ENCODE results near the gene PRDX6.

PRDX6 gene

DNA sequence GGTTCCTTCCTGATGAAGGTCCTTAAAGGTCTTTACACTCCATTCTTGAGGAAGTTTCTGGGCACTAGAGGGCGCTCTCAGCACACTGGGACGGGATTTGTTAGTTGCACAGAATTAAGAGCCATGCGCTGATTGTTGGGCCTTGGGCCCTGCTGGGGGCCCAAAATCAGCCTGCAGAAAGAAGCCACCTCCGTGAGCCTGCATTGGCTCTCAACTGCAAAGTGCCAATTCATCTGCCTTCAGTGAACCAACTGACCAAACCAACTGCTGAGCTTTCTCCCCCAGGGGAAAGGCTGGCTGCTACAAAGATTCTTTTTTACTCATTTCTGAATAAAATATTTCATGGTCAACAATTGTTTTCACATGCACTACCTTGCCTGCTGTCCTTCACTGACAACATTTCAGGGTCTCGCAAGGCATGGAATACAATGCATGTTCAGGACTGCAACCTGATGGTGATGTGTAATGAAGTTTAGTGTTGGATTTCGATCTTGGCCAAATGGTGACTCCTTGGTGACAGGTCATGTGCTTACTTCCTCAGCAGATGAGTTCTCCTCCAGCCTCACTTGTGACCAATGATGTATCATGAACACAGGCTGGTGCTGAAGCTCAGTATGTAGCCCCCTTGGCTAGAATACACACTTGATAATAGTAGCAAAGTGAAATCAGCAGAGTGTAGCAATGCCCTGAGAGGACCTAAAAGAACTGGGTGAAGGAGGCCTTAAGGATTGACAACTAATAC, 45.7 kb upstream of the PRDX6 start:
- TF ChIP-seq, protein P1, sequence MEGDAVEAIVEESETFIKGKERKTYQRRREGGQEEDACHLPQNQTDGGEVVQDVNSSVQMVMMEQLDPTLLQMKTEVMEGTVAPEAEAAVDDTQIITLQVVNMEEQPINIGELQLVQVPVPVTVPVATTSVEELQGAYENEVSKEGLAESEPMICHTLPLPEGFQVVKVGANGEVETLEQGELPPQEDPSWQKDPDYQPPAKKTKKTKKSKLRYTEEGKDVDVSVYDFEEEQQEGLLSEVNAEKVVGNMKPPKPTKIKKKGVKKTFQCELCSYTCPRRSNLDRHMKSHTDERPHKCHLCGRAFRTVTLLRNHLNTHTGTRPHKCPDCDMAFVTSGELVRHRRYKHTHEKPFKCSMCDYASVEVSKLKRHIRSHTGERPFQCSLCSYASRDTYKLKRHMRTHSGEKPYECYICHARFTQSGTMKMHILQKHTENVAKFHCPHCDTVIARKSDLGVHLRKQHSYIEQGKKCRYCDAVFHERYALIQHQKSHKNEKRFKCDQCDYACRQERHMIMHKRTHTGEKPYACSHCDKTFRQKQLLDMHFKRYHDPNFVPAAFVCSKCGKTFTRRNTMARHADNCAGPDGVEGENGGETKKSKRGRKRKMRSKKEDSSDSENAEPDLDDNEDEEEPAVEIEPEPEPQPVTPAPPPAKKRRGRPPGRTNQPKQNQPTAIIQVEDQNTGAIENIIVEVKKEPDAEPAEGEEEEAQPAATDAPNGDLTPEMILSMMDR (IDR thresholded peaks at IDR 0.05; ENCODE audit: insufficient read depth, low read length, poor library complexity, severe bottlenecking), result peak; percentile 83
- TF ChIP-seq EZH2phosphoT487 (conservative IDR thresholded peaks at IDR 0.05; ENCODE audit: low read length), result no peak
- H4K20me1 ChIP-seq (ENCODE audit: low read depth, low read length), result no peaks in the 10 kb centered on the region
- H3F3A ChIP-seq (ENCODE audit: insufficient read depth), result peaks cover 22% of the 10 kb centered on the region
- H3K4me3 ChIP-seq (ENCODE audit: insufficient read depth, low read length, poor library complexity, severe bottlenecking), result no peak overlapping the region
- no peaks in the 10 kb centered on the region for H3K36me3 ChIP-seq (ENCODE audit: low read length)
- peak overlapping the region; percentile 67 for H3K4me2 ChIP-seq (ENCODE audit: low read depth, low read length, poor library complexity, severe bottlenecking)
- H3K27me3 ChIP-seq (ENCODE audit: low read length), result no peaks in the 10 kb centered on the region
- H3K9ac ChIP-seq (ENCODE audit: low read length), result 0 out of 2 replicates have a peak overlapping the region, but pooled peaks have one; percentile 2
- peak overlapping the region; percentile 93 for H3K27ac ChIP-seq (ENCODE audit: low read depth, low read length)
- no peak overlapping the region for H2AFZ ChIP-seq (ENCODE audit: low read depth, low read length, severe bottlenecking)
- H3K79me2 ChIP-seq (ENCODE audit: insufficient read depth, low read length), result no peaks in the 10 kb centered on the region
- no peaks in the 10 kb centered on the region for H3K9me3 ChIP-seq (ENCODE audit: insufficient read depth, low read length)
- H3K9me2 ChIP-seq (replicated peaks; ENCODE audit: insufficient read depth, low read length), result no peaks in the 10 kb centered on the region

DNA sequence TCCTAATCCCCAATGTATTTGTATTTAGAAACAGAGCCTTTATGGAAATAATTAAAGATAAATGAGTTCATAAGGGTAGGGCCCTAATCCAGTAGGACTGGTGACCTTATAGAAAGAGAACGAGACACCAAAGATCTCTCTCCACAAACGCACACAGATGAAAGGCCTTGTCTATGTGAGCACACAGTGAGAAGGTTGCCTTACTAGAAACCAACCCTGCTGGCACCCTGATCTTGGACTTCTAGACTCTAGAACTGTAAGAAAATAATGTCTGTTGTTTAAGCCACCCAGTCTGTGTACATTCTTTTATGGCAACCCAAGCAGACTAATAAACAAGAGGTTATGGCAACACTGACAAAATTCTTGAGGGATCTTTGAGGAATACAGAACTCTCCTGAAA, 44.8 kb upstream of the PRDX6 start:
- no peak overlapping the region for H3K4me3 ChIP-seq (ENCODE audit: insufficient read depth, low read length, poor library complexity, severe bottlenecking)
- H3K36me3 ChIP-seq (ENCODE audit: low read length), result no peaks in the 10 kb centered on the region
- H3F3A ChIP-seq (ENCODE audit: insufficient read depth), result peaks cover 22% of the 10 kb centered on the region
- no peak overlapping the region for H2AFZ ChIP-seq (ENCODE audit: low read depth, low read length, severe bottlenecking)
- no peaks in the 10 kb centered on the region for H3K9me3 ChIP-seq (ENCODE audit: insufficient read depth, low read length)
- no peak overlapping the region for H3K9ac ChIP-seq (ENCODE audit: low read length)
- no peaks in the 10 kb centered on the region for H3K79me2 ChIP-seq (ENCODE audit: insufficient read depth, low read length)
- no peaks in the 10 kb centered on the region for H3K27me3 ChIP-seq (ENCODE audit: low read length)
- TF ChIP-seq, protein P1 (IDR thresholded peaks at IDR 0.05; ENCODE audit: insufficient read depth, low read length, poor library complexity, severe bottlenecking), result no peak
- no peak for TF ChIP-seq EZH2phosphoT487 (conservative IDR thresholded peaks at IDR 0.05; ENCODE audit: low read length)
- no peak overlapping the region for H3K4me2 ChIP-seq (ENCODE audit: low read depth, low read length, poor library complexity, severe bottlenecking)
- no peaks in the 10 kb centered on the region for H3K9me2 ChIP-seq (replicated peaks; ENCODE audit: insufficient read depth, low read length)
- no peak overlapping the region for H3K27ac ChIP-seq (ENCODE audit: low read depth, low read length)
- H4K20me1 ChIP-seq (ENCODE audit: low read depth, low read length), result no peaks in the 10 kb centered on the region

DNA sequence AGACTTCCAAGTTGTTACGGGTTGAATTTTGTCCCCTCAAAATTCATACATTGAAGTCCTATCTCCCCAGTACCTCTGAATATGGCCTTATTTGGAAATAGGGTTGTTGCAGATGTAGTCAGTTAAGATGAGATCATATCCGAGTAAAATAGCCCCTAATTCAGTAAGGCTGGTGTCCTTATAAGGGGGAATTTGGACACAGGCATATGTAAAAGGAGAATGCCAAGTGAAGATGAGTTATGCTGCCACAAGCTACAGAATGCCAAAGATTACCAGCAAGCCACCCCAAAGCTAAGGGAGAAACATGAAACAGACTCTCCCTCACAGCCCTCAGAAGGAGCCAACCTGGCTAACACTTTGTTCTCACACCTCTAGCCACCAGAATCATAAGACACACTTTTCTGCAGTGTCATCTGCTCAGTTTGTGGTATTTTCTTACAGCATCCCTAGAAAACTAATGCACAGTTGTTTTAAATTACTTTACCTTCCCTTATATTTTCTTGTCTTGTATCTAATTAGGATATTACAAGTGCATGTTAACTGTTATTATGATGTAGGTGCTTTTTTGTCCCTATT, 43.3 kb upstream of the PRDX6 start:
- H3K4me3 ChIP-seq (ENCODE audit: insufficient read depth, low read length, poor library complexity, severe bottlenecking), result no peak overlapping the region
- no peak overlapping the region for H2AFZ ChIP-seq (ENCODE audit: low read depth, low read length, severe bottlenecking)
- no peaks in the 10 kb centered on the region for H3K79me2 ChIP-seq (ENCODE audit: insufficient read depth, low read length)
- H3K9me3 ChIP-seq (ENCODE audit: insufficient read depth, low read length), result no peaks in the 10 kb centered on the region
- TF ChIP-seq, protein P1 (IDR thresholded peaks at IDR 0.05; ENCODE audit: insufficient read depth, low read length, poor library complexity, severe bottlenecking), result no peak
- TF ChIP-seq EZH2phosphoT487 (conservative IDR thresholded peaks at IDR 0.05; ENCODE audit: low read length), result no peak
- no peaks in the 10 kb centered on the region for H3K36me3 ChIP-seq (ENCODE audit: low read length)
- no peak overlapping the region for H3K9ac ChIP-seq (ENCODE audit: low read length)
- H4K20me1 ChIP-seq (ENCODE audit: low read depth, low read length), result no peaks in the 10 kb centered on the region
- no peaks in the 10 kb centered on the region for H3K27me3 ChIP-seq (ENCODE audit: low read length)
- peaks cover 22% of the 10 kb centered on the region for H3F3A ChIP-seq (ENCODE audit: insufficient read depth)
- no peaks in the 10 kb centered on the region for H3K9me2 ChIP-seq (replicated peaks; ENCODE audit: insufficient read depth, low read length)
- H3K4me2 ChIP-seq (ENCODE audit: low read depth, low read length, poor library complexity, severe bottlenecking), result no peak overlapping the region
- no peak overlapping the region for H3K27ac ChIP-seq (ENCODE audit: low read depth, low read length)
